ENCODE data around the gene JADE1.

DNA sequence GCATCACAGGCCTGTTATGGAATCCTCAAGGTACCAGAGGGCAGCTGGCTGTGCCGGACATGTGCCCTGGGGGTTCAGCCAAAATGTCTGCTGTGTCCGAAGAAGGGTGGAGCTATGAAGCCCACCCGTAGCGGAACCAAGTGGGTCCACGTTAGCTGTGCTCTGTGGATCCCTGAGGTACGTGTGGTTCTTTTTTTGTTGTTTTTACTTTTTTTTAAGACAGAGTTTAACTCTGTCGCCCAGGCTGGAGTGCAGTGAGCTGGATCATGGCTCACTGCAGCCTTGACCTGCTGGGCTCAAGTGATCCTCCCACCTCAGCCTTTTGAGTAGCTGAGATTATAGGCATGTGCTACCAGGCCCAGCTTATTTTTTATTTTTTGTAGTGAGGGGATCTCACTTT, 46.1 kb downstream of the JADE1 start:
- TF ChIP-seq POLR2AphosphoS5 (IDR thresholded peaks at IDR 0.05; ENCODE audit: low read depth, low read length): no peak
- TF ChIP-seq FOXP2 (optimal IDR thresholded peaks at IDR 0.05; ENCODE audit: borderline replicate concordance, extremely low read depth, extremely low read length, insufficient read depth): no peak
- TF ChIP-seq TAF1 (IDR thresholded peaks at IDR 0.05; ENCODE audit: borderline replicate concordance, insufficient read depth, low read length): no peak
- TF ChIP-seq REST (IDR thresholded peaks at IDR 0.05; ENCODE audit: insufficient read depth in 1 of 2, low read depth in 2 of 2, low read length in 2 of 2): no peak
- TF ChIP-seq SIN3A (IDR thresholded peaks at IDR 0.05; ENCODE audit: borderline replicate concordance, insufficient read depth, low read length): no peak
